Parathyroid adenoma (tissue), 2 donors: ENCODE results near the gene TOP1.

Source experiments
- H2AFZ ChIP-seq: fragments of 300-600 bp; sonication (generic); one replicate; pipeline ENCODE4 v1.7.0; 2017; ENCODE audit warnings: antibody characterized with exemption, mild to moderate bottlenecking
- H3K27ac ChIP-seq: fragments of 300-600 bp; sonication (generic); one replicate; pipeline ENCODE4 v1.7.0; 2017
- H3K27me3 ChIP-seq: fragments of 300-600 bp; sonication (generic); one replicate; pipeline ENCODE4 v1.7.0; 2017; ENCODE audit warnings: low read length; ENCODE audit not compliant: control insufficient read depth, insufficient read depth
- H3K36me3 ChIP-seq: fragments of 300-600 bp; sonication (generic); one replicate; pipeline ENCODE4 v1.7.0; 2017; ENCODE audit warnings: low read length; ENCODE audit not compliant: control insufficient read depth, insufficient read depth
- H3K4me1 ChIP-seq: fragments of 300-600 bp; sonication (generic); one replicate; pipeline ENCODE4 v1.7.0; 2017; ENCODE audit warnings: control low read depth
- H3K4me2 ChIP-seq: fragments of 300-600 bp; sonication (generic); one replicate; pipeline ENCODE4 v1.7.0; 2017; ENCODE audit warnings: low read length
- H3K4me3 ChIP-seq: fragments of 300-600 bp; sonication (generic); one replicate; pipeline ENCODE4 v1.7.0; 2017; ENCODE audit warnings: low read depth, low read length
- H3K79me2 ChIP-seq: fragments of 300-600 bp; sonication (generic); one replicate; pipeline ENCODE4 v1.7.0; 2017; ENCODE audit warnings: control low read depth
- H3K9ac ChIP-seq: fragments of 300-600 bp; sonication (generic); one replicate; pipeline ENCODE4 v1.7.0; 2017; ENCODE audit warnings: mild to moderate bottlenecking
- H3K9me3 ChIP-seq: fragments of 300-600 bp; sonication (generic); one replicate; pipeline ENCODE4 v1.7.0; 2017; ENCODE audit warnings: low read length; ENCODE audit not compliant: control insufficient read depth
- TF ChIP-seq, protein P1 (sequence below): fragments of 300-600 bp; sonication (generic); IDR thresholded peaks from one replicate; pipeline ENCODE4 v1.7.0; 2017; ENCODE audit warnings: antibody characterized with exemption, mild to moderate bottlenecking
- donor health status: primary hyperparathyroidism.

Gene TOP1

GRCh38 chr20:41140226-41141133, 111.9 kb downstream of the TOP1 start:
- H3K9me3 ChIP-seq = no peaks in the 10 kb centered on the region
- H3K27ac ChIP-seq = peak overlapping the region; percentile 59
- TF ChIP-seq, protein P1, sequence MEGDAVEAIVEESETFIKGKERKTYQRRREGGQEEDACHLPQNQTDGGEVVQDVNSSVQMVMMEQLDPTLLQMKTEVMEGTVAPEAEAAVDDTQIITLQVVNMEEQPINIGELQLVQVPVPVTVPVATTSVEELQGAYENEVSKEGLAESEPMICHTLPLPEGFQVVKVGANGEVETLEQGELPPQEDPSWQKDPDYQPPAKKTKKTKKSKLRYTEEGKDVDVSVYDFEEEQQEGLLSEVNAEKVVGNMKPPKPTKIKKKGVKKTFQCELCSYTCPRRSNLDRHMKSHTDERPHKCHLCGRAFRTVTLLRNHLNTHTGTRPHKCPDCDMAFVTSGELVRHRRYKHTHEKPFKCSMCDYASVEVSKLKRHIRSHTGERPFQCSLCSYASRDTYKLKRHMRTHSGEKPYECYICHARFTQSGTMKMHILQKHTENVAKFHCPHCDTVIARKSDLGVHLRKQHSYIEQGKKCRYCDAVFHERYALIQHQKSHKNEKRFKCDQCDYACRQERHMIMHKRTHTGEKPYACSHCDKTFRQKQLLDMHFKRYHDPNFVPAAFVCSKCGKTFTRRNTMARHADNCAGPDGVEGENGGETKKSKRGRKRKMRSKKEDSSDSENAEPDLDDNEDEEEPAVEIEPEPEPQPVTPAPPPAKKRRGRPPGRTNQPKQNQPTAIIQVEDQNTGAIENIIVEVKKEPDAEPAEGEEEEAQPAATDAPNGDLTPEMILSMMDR = no peak
- no peak overlapping the region for H3K9ac ChIP-seq
- H2AFZ ChIP-seq = no peak overlapping the region
- H3K4me1 ChIP-seq = peaks cover 19% of the 10 kb centered on the region
- H3K36me3 ChIP-seq = no peaks in the 10 kb centered on the region
- no peak overlapping the region for H3K4me2 ChIP-seq
- peaks cover 32% of the 10 kb centered on the region for H3K79me2 ChIP-seq
- H3K27me3 ChIP-seq = no peaks in the 10 kb centered on the region
- H3K4me3 ChIP-seq = no peak overlapping the region

DNA sequence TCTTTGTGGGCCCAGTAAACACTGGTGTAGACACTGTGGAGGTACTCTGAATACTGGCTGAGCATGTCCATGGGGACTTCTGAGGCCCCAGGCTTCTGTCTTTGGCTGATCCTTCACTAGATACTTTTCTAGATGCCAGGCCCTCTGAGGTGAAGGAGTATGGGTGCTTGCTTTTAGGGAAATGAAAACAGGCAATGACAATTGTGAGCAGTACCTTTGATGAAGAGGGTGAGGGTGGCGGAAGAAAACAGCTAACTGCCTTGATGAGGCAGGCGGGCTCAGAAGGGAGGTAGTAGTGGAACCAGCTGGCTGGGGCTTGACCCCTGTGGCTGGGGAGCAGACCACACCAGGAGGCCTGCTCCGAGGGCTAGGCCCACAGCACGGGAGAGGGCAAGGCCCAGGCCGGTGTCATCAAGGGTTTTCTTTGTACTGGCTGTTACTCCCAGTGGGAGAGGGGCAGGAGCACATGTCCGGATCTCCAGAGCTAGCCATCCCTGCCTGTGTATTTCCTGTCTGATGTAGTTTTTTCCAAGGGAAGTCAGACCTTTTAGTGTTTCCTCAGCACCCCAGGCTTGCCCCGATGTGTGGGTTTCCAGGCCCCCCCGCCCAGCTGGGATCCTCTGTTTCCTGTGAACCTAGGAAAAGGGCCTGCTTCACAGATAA, 112.7 kb downstream of the TOP1 start:
- H3K4me3 ChIP-seq = no peak overlapping the region
- no peaks in the 10 kb centered on the region for H3K36me3 ChIP-seq
- H3K9me3 ChIP-seq = no peaks in the 10 kb centered on the region
- H3K4me2 ChIP-seq = no peak overlapping the region
- H2AFZ ChIP-seq = no peak overlapping the region
- peaks cover 35% of the 10 kb centered on the region for H3K79me2 ChIP-seq
- TF ChIP-seq, protein P1 = no peak
- no peak overlapping the region for H3K9ac ChIP-seq
- H3K27ac ChIP-seq = peak overlapping the region; percentile 59
- H3K4me1 ChIP-seq = peaks cover 19% of the 10 kb centered on the region
- H3K27me3 ChIP-seq = no peaks in the 10 kb centered on the region

GRCh38 chr20:41142245-41142644, 113.6 kb downstream of the TOP1 start:
- H3K4me1 ChIP-seq = peaks cover 21% of the 10 kb centered on the region
- H3K36me3 ChIP-seq = no peaks in the 10 kb centered on the region
- no peak overlapping the region for H3K9ac ChIP-seq
- no peak overlapping the region for H3K4me2 ChIP-seq
- no peaks in the 10 kb centered on the region for H3K27me3 ChIP-seq
- H3K79me2 ChIP-seq = peaks cover 37% of the 10 kb centered on the region
- H3K27ac ChIP-seq = peak overlapping the region; percentile 45
- TF ChIP-seq, protein P1 = no peak
- no peaks in the 10 kb centered on the region for H3K9me3 ChIP-seq
- H3K4me3 ChIP-seq = no peak overlapping the region
- H2AFZ ChIP-seq = no peak overlapping the region

DNA sequence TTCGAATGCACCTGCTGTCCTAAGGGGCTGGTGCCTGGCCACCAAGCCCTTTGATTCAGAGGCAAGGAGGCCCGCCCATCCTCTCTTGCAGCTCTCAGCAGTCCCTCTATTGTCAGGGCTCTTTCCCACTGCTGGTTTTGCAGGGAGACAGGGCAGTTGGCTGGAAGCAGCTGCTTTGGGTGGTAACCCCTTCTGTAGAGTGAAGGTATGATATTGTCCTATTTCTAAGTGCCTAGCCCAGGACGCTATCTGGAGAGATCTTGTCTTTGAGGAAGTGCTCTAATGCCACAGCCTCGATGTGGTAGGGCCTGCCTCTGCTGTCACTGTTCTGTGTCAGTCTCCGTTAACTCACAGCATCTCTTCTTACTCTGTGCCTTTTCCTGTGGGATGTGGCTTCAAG, 114.3 kb downstream of the TOP1 start:
- H3K4me2 ChIP-seq = no peak overlapping the region
- no peaks in the 10 kb centered on the region for H3K9me3 ChIP-seq
- H3K79me2 ChIP-seq = peaks cover 37% of the 10 kb centered on the region
- H3K4me3 ChIP-seq = no peak overlapping the region
- H3K36me3 ChIP-seq = no peaks in the 10 kb centered on the region
- peaks cover 22% of the 10 kb centered on the region for H3K4me1 ChIP-seq
- no peak overlapping the region for H3K9ac ChIP-seq
- TF ChIP-seq, protein P1 = no peak
- no peak overlapping the region for H3K27ac ChIP-seq
- no peaks in the 10 kb centered on the region for H3K27me3 ChIP-seq
- H2AFZ ChIP-seq = no peak overlapping the region
